Urinary bladder (tissue), 4 donors: Measurements from ENCODE around the gene OVAAL. TPM values are rescaled to one million over a fixed set of nuclear protein-coding genes. Genes with fewer than 3 reads are reported as not detected.

Experiments used
- DNase-seq: peaks from one replicate; pipeline ENCODE4 v3.0.0-alpha.2; 2015; ENCODE audit errors: extremely low spot score
- H3K27ac ChIP-seq: one replicate; pipeline ENCODE4 v1.5.1; 2013; ENCODE audit warnings: low read depth, mild to moderate bottlenecking, moderate library complexity
- H3K36me3 ChIP-seq: one replicate; pipeline ENCODE4 v1.6.1; 2013; ENCODE audit warnings: mild to moderate bottlenecking, moderate library complexity; ENCODE audit not compliant: insufficient read depth
- H3K4me1 ChIP-seq: one replicate; pipeline ENCODE4 v1.6.1; 2013; ENCODE audit warnings: mild to moderate bottlenecking, moderate library complexity; ENCODE audit not compliant: insufficient read depth
- H3K4me3 ChIP-seq: one replicate; pipeline ENCODE4 v1.5.1; 2013; ENCODE audit warnings: low read depth, low read length
- WGBS: extraction: QIAGEN DNeasy Blood & Tissue Kit; methylation state at CpG from one replicate; pipeline ENCODE4 v1.1.7; 2013; 5-methylcytosine and 5-hydroxymethylcytosine counted together
- polyA plus RNA-seq: library from polyadenylated mRNA; stranded (reverse); fragments of 200-250 nt; gene quantifications from one replicate; pipeline ENCODE4 v1.2.3, GENCODE V29; 2013
- total RNA-seq: library from RNA; depleted of rRNA; stranded (reverse); fragments of >200 nt; gene quantifications from one replicate; pipeline ENCODE4 v1.2.3, GENCODE V29; 2014
- donor health status: healthy with polysubstance abuse.
- donor health status: healthy.

Gene OVAAL
- total and polyA plus RNA-seq, 2 donors = 0.26 TPM; not detected in 1

- peaks cover under 1% of the 10 kb centered on the region for H3K4me1 ChIP-seq
- no peak overlapping the region for H3K27ac ChIP-seq
- 61% methylated on average over 2 of the region's 2 CpGs for WGBS
- DNase-seq = no peak
- H3K36me3 ChIP-seq = no peaks in the 10 kb centered on the region
- H3K4me3 ChIP-seq = no peak overlapping the region
These were observed 9.4 kb downstream of the OVAAL start for GRCh38 chr1:180568184-180568583.

GRCh38 chr1:180571060-180571831, 12.5 kb downstream of the OVAAL start:
- H3K4me3 ChIP-seq = no peak overlapping the region
- H3K36me3 ChIP-seq = no peaks in the 10 kb centered on the region
- DNase-seq = no peak
- 68% methylated on average over 5 of the region's 5 CpGs for WGBS
- no peak overlapping the region for H3K27ac ChIP-seq
- no peaks in the 10 kb centered on the region for H3K4me1 ChIP-seq

GRCh38 chr1:180571832-180572636, 13.3 kb downstream of the OVAAL start:
- Histone ChIP-seq H3K27ac (no peak overlapping the region), H3K4me1 (no peaks in the 10 kb centered on the region), H3K4me3 (no peak overlapping the region), H3K36me3 (no peaks in the 10 kb centered on the region)
- no peak for DNase-seq
- 86% methylated on average over 10 of the region's 10 CpGs for WGBS

- Histone ChIP-seq H3K4me3 (no peak overlapping the region), H3K27ac (no peak overlapping the region), H3K4me1 (no peaks in the 10 kb centered on the region), H3K36me3 (no peaks in the 10 kb centered on the region)
- WGBS = 90% methylated on average over 4 of the region's 4 CpGs
- DNase-seq = no peak
These were observed 14.0 kb downstream of the OVAAL start for GRCh38 chr1:180572760-180573159.

- no peak for DNase-seq
- no peak overlapping the region for H3K27ac ChIP-seq
- no peaks in the 10 kb centered on the region for H3K4me1 ChIP-seq
- no peaks in the 10 kb centered on the region for H3K36me3 ChIP-seq
- WGBS = 70% methylated on average over 4 of the region's 4 CpGs
- no peak overlapping the region for H3K4me3 ChIP-seq
These were observed 15.4 kb downstream of the OVAAL start for GRCh38 chr1:180574031-180574713.

- WGBS = 53% methylated on average over 3 of the region's 3 CpGs
- no peaks in the 10 kb centered on the region for H3K4me1 ChIP-seq
- H3K4me3 ChIP-seq = no peak overlapping the region
- H3K36me3 ChIP-seq = no peaks in the 10 kb centered on the region
- no peak for DNase-seq
- no peak overlapping the region for H3K27ac ChIP-seq
These were observed 18.6 kb downstream of the OVAAL start for GRCh38 chr1:180577361-180577760.

GRCh38 chr1:180579961-180580611, 21.3 kb downstream of the OVAAL start:
- no peaks in the 10 kb centered on the region for H3K4me1 ChIP-seq

GRCh38 chr1:180581635-180582039, 22.9 kb downstream of the OVAAL start:
- DNase-seq = no peak
- Histone ChIP-seq H3K36me3 (no peaks in the 10 kb centered on the region), H3K27ac (no peak overlapping the region), H3K4me1 (no peaks in the 10 kb centered on the region), H3K4me3 (no peak overlapping the region)
- WGBS = 94% methylated on average over 1 of the region's 1 CpG

More at GRCh38 chr1:180579961-180580611, 21.3 kb downstream of the OVAAL start:
- no peak overlapping the region for H3K27ac ChIP-seq
- no peaks in the 10 kb centered on the region for H3K36me3 ChIP-seq
- no peak for DNase-seq
- no peak overlapping the region for H3K4me3 ChIP-seq
- WGBS = 78% methylated on average over 6 of the region's 6 CpGs

GRCh38 chr1:180584869-180585268, 26.1 kb downstream of the OVAAL start:
- Histone ChIP-seq H3K36me3 (no peaks in the 10 kb centered on the region), H3K4me3 (no peak overlapping the region), H3K4me1 (no peaks in the 10 kb centered on the region), H3K27ac (no peak overlapping the region)
- WGBS = 95% methylated on average over 8 of the region's 8 CpGs
- no peak for DNase-seq

GRCh38 chr1:180585994-180586359, 27.2 kb downstream of the OVAAL start:
- Histone ChIP-seq H3K4me1 (no peaks in the 10 kb centered on the region), H3K27ac (no peak overlapping the region), H3K36me3 (no peaks in the 10 kb centered on the region), H3K4me3 (no peak overlapping the region)
- 93% methylated on average over 4 of the region's 4 CpGs for WGBS
- DNase-seq = no peak

- 28% methylated on average over 1 of the region's 1 CpG for WGBS
- DNase-seq = no peak
- H3K4me1 ChIP-seq = no peaks in the 10 kb centered on the region
- no peaks in the 10 kb centered on the region for H3K36me3 ChIP-seq
- H3K27ac ChIP-seq = no peak overlapping the region
- no peak overlapping the region for H3K4me3 ChIP-seq
These were observed 27.9 kb downstream of the OVAAL start for GRCh38 chr1:180586671-180587155.

GRCh38 chr1:180588121-180588520, 29.4 kb downstream of the OVAAL start:
- H3K27ac ChIP-seq = no peak overlapping the region
- WGBS = 68% methylated on average over 2 of the region's 2 CpGs

GRCh38 chr1:180590889-180591288, 32.1 kb downstream of the OVAAL start:
- WGBS = 87% methylated on average over 2 of the region's 2 CpGs
- no peaks in the 10 kb centered on the region for H3K36me3 ChIP-seq
- no peaks in the 10 kb centered on the region for H3K4me1 ChIP-seq
- no peak for DNase-seq
- no peak overlapping the region for H3K27ac ChIP-seq
- H3K4me3 ChIP-seq = no peak overlapping the region

More at GRCh38 chr1:180588121-180588520, 29.4 kb downstream of the OVAAL start:
- no peak overlapping the region for H3K4me3 ChIP-seq
- H3K36me3 ChIP-seq = no peaks in the 10 kb centered on the region
- no peak for DNase-seq
- H3K4me1 ChIP-seq = no peaks in the 10 kb centered on the region
